HCEC 1CT (cell line): ENCODE results near the gene GPR119.
"Not testable (repeated sequence)": the region's sequence is repeated elsewhere in the genome, so short reads cannot be mapped to it uniquely, and the experiment has no call there.

Experiments used
- DNase-seq: peaks from one replicate; pipeline ENCODE4 v3.0.0-alpha.2; 2017

Gene GPR119

DNA sequence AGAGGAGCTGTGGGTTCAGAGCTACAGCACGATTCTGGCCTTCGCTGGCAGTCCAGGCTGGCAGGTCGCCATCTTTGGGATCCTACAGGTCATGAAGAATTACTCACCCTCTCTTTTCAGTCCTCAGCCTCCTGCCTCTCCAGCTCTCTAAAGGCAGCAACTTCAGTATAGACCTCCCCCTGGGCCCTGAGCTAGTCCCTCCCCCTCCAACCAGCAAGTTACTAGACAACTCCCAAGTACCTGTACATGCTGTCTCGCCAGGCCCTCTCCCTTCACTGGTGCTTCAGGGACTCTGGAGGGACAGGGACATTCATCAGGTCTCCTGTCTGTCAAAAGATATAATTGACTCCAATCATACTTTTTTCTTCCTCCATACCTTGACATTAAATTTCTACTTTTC is at the start of gene GPR119:
GPR119 (minus strand) TSS at position 155 of the 400 bp plus-strand sequence. CDS start 227 bp downstream, outside the sequence.
- no peak for DNase-seq

DNA sequence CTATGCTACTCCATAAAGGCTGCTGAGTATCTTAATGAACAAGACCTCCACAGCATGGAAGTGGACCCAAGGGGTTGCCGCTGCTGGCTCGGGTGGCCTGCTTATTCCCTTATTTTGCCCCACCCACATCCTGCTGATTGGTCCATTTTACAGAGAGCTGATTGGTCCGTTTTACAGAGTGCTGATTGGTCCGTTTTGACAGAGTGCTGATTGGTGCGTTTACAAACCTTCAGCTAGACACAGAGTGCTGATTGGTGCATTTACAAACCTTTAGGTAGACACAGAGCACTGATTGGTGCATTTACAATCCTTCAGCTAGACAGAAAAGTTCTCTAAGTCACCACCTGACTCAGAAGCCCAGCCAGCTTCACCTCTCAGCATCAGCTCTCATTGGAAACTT is 43.8 kb upstream of the GPR119 start:
- DNase-seq = not testable (repeated sequence)

DNA sequence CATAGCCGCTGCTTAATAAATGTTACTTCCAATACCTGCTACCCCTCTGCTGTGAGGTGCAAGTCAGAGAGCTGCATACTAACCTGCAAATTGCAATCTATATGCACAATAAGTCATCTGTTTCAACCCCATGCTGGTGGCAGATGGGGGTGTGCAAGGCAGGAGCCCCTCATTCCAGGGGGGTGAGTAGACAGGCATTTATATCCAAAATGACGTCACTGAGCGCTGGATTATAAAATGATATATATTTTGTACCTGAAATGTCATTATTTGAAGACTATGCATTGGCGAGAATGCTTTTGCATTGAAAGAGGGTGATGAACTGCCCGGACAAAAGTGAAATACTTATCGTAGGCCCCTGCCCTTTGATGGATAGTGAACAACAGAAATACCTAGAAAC is 41.1 kb upstream of the GPR119 start:
- no peak for DNase-seq

DNA sequence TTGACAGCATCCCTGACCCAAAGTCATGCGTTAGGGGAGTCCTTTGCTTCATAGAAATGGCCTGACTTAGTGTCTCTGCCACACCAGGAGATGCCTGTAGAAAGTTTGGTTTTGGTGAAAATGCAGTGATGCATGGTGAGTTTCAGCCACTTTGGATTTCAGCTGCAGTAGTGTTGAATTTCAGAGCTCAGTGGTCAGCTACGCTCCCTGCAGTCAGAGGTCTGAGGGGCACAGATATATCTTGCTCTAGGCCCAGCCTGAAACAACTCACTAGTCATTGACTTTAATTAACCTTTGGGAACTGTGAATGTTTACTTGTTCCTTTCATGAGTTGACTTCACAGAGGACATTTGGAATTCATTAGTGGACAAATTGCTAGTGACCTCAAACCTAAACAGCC is 33.8 kb upstream of the GPR119 start:
- no peak for DNase-seq

DNA sequence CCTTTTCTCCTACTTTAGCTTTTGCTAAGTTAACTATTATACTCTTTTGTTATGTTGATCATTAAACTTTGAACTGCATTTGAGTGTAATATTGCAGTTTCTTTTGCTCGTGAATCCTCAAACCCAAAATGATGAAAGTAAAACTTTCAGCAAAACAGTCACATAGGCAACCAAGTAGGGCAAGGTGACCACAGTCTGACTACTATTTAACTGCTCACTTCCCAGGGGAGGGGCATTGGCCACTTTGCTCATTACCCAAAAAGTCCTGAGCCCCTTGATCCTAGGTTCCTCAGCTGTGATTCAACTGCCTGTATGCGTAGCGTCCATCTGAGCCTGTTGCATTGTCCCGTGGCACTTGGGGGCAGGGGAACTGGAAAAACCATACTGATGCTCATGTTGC is 33.3 kb upstream of the GPR119 start:
- no peak for DNase-seq

DNA sequence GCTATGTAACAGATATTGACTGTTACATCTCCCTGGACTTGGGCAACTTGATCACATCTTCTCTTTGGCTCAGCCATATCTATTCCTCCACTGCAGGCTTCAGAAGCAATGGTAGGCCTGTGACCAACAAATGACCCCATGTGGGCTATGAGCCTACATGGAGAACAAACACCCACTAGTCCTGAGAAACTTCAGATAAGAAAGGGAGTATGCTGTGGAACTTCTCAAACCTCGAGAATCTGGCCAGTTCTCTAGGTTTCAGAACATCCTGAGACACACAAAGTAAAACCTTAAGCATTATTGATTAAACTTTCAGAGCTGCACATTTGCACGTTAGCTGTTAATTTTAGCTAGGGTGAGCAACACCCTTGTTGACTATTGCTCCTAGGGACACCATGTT is 32.6 kb upstream of the GPR119 start:
- no peak for DNase-seq

DNA sequence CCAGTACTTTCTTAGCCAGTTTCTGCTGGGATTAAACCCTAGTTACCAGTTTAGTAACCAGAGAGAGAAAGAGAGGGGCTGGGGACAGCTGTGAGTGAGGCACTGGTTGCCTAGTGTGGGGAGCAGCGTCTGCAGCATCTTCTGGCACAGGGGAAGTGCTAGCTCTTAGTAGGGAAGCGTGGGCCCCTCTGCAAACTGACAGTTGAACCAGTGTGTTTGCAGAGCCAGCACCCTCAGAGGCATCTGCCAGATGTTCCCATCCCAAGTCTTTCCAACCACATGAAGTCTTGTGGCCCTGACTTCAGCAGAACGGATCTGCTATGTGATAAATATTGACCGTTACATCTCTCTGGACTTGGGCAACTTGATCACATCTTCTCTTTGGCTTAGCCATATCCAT is 31.3 kb upstream of the GPR119 start:
- no peak for DNase-seq

DNA sequence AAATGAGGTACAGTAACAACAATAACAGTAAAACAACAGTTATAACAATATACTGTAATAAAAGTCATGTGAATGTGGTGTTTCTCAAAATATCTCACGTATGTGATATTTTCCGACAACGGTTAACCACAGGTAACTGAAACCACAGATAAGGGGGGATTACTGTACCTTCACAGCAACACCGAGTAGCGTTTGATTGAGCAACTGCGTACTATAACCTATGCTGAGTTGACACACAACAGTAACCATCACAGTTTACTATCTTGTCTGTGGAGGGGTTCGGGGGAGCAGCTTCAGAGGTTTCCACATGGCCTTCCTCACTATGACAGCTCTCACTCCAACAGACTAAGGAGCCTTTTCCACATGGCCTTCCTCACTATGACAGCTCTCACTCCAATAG is 29.7 kb upstream of the GPR119 start:
- no peak for DNase-seq

DNA sequence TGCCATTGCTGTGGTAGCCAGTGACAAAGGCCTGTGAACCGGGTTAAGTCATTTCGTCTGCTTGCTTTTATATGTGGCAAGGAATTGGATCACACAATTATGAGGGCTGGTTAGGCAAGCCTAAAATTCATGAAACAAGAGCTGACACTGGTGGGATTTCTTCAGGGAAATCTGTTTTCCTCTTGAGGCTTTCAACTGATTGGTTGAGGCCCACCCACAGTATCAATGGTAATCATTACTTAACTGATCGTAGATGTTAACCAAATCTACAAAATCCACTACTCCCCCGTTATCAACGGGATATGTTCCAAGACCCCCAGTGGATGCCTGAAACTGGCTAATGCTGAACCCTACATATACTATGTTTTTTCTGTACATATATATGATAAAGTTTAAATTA is 29.3 kb upstream of the GPR119 start:
- no peak for DNase-seq

DNA sequence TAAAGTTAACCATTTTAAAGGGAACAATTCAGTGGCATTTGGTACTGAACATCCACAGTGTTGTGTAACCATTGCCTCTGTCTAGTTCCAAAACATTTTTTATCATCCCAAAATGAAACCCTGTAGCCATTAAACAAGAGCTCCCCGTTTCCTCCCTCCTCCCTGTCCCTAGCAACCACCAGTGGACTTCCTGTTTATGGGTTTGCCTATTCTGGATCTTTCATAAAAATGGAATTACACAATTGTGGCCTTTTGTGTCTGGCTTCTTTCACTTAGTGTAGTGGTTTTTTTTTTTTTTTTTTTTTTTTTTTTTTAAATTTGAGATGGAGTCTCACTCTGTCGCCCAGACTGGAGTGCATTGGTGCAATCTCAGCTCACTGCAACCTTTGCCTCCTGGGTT is 27.9 kb upstream of the GPR119 start:
- peak; percentile 12 for DNase-seq

DNA sequence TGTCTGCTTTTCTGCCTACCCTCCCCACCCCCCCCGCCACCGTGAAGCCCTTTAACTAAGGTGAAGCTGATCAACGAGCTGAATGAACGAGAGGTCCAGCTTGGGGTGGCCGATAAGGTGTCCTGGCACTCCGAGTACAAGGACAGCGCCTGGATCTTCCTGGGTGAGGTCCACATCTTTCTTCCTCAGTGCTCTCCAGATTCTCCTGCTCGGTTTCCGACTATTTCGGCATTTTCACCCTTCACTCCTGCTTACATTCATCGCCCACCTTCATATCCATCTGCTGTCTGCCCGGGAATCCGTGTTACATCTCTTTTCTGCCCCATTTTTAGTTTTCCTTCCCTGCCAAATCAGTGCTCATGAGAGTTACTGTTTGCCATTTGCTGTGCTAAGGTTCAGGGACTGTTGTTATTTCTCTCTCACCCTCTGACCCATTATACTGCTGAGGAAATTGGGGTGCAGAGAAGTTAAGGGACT is 16.8 kb upstream of the GPR119 start:
- peak; percentile 1 for DNase-seq

DNA sequence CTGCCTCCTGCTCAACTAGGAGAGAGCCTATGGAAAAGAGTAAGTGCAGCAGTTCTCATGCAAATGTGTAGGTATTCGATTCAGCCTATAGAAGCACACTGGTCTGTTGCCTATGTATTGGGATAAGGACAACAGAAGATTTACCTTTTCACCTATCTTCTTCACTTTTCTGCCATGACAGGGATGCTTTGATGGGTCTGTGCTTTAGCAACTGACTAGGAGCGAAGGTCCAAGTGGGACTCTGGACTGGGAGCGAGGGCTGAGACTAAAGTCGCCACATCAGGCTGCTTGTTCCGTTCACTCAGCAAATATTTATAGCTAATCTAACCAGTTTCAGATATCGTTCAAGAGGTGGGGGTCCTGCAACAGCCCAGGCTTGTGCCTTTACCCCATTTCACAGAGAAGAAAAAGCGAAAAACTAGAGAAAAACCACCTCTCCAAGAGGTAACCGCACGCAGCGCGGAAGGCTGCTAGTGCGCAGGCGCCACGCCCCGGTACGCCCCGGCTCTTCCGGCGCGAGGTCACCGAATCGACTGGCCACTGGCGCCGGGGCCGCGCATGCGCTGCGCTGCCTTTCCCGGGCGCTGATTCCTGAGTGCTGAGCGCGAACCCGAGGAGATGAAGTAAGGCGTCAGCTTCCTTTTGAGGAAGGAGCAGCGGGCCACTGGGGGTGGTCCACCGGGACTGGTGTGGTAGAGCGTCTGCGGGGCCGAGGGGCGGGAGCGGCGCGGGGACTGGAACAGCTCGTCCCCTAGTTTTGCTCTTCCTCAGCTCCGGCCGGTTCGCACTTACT is 16.1 kb upstream of the GPR119 start, which contains the start of gene RBMX2:
RBMX2 (plus strand) TSS at position 573 of the 793 bp plus-strand sequence; CDS start at position 619, 46 bp downstream.
- peak; percentile 70 for DNase-seq

DNA sequence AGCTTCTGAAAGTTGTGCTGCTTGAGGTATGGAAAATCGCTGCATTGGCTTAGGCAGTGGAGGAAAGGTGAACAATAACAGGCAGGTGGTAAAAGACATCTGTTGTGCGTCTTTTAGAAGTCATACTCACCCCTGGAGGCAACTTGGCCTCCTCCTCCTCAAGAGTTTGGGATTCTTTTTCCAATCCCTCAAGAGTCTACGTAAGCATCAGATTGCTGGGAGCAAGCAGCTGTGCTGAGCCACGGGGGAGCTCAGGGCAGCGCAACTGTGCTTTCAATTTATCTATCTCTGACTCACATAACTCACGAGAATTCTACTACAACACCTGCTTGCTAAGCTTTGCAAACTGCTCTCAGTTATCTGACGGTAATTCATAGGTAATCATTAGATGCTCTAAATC is 9.9 kb upstream of the GPR119 start:
- no peak for DNase-seq

DNA sequence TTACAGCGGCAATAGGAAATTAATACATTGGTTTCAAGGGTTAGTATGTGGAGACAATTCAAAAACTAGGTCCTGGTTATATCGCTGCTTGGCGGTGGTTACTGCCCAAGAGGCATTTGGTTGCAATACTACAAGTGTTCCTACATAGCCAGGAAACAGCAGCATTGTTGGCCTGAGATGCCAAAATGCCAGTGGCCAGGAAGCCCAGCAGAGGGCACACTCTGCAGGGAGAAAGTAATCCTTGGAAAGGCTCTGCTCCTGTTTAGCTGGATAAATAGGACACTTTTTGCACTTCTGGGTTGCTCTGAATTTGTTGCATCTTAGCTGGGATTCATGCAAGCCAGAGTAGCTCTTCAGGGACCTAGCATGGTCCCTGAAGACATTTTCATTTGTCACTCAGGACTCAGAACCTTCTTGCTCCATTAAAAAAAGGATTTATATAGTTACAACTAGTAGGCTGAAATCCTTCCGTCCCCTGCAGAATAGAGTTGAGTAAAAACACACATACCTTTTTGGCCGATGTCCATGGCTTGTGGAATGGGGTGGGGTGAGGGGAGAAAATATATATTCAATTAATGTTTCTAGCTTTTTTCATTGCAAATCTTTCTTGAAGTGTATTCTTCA is 8.1 kb upstream of the GPR119 start:
- peak; percentile 43 for DNase-seq

DNA sequence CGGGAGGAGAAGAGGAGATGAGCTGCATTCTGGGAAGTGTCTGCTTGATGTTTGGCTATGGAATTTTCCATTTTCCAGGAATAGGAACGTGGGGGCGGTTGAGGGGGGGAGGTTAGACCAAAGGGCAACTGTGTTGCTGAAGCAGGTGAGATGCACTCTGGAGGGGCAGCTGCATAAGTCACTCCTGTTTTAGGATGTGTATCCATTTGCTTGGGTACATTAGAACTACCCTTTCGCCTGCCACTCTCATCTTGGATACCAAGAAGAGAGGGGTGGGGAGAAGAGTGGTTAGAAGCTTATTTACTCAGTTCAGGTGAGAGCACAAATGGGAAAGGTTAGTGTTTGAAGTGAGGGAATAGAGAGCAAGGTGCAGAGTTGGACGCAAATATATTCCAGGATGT is 934 bp upstream of the GPR119 start:
- DNase-seq = no peak

DNA sequence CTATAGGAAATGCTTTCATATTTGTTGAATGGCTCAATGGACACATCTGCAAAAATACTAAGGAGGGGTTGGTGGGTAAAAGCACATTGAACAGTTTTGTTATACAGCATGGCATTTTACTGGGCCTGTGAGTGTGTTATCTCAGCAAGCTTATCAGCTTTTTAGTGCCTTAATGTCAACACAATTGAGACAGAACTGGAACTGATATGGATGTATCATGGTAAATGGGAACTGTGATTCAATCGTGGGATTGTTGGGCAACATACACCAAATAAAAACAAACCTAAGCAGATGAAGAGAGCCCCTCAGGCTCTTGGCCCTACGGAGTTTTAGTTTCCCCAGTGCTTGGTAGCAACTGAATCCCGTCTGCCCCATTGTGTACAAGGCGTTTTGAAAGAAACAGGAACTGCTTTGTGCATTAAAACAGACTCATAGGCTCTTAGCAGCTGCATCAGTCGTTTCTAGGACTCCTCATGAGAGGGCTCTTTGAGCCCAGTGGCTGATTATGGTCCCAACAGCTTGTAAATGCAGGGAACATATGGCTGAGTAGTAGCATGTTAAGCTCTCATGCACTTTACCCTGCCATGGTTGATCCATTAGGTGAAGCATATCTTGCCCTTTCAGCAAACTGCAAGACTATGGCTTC is 7.3 kb downstream of the GPR119 start:
- no peak for DNase-seq

DNA sequence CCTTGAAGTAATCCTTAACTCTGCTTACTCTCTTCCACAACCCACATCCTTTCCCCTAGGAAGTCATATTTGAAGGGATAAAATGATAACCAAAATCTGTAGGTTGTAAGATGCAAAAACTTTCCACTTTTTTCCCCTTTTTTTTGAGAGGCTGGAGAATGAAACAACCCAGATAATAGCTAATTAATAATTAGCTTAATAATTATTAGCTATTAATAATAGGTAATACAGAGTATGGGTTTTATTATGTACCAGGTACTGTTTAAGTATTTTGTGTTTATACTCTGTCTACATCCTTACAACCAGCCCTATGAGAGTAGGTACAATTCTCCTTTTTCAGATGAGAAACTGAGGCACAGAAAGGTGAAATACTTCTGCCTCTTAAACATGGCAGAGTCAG is 9.4 kb downstream of the GPR119 start:
- DNase-seq = no peak

DNA sequence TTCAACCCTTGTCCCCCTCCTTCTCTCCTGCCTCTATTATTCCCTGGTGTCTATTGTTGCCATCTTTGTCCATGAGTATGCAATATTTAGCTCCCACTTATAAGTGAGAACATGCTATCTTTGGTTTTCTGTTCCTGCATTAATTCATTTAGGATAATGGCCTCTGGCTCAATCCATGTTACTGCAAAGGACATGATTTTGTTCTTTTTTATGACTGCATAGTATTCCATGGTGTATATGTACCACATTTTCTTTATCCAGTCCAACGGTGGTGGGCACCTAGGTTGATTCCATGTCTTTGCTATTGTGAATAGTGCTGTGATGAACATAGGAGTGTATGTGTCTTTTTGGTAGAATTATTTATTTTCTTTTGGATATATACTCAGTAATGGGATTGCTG is 33.4 kb downstream of the GPR119 start:
- DNase-seq = not testable (repeated sequence)

DNA sequence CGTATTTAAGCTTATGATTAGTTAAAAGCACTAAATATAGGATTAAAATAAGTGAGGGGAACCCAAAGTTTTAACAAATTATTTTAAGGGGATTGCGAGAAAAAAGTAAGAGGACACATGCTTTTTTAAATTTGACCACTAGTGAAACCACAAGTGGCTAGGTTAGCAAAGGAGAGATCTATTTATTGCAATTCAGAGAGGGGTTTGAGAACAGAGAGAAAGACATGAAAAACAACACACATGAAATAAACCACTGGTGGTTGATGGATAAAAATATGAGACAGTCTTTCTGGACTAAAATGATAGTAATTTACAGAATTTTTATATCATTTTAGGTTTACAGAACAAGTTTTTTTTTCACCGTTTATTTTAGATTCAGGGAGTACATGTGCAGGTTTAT is 33.9 kb downstream of the GPR119 start:
- no peak for DNase-seq

DNA sequence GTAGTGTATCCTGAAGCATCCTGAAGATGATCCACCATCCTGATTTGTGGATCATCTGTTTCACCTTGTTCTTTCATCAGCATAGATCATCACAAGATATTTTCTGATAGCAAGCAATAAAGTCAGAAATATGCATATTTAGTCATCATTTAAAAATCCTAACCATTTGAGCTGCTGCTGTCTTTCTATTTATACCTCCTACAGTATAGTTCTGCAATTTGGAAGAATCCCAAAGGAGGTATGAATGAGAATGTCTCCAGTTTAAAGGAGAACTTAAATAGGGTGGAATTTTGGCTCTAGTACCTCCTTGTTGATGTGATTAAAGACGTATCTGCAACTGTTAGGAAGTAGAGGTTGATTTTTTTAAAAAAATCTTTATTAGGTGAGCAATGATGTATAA is 38.2 kb downstream of the GPR119 start:
- peak; percentile 14 for DNase-seq

DNA sequence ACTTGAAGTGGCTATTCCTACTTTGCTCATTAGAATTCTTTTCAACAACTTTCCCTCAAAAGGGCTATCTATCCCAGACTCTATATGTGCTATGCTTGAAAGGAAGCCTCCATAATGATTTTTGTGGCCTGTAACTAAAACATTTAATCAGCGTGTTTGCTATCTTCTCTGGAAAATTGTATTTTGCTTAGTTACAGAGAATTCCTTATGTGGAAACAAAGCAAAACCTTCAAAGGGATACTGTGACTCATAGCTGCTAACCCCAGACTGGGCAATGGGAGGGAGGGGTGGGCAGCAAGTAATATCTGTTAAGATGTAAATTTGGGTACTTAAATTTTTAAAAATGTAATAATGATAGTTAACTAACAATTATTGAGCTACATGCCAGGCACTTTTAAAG is 42.1 kb downstream of the GPR119 start:
- DNase-seq = no peak

DNA sequence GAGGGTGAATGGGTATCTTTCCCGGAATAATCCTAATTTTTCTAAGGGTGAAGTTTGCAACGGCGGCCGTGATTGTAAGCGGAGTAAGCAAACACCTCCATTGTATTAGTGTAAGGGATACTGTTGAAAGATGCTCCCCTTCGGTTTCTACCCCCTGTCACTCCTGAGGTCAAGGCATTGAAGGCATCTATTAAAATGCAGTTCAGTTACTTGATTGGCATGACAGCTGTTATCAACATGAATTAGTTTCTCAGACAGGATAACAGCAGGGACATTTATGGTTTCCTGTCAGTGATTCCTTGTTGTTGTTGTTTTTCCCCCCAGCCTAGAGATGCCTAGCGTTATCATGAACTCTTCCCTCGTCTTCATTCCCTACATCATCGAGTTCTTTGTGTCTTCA is 45.2 kb downstream of the GPR119 start:
- no peak for DNase-seq

DNA sequence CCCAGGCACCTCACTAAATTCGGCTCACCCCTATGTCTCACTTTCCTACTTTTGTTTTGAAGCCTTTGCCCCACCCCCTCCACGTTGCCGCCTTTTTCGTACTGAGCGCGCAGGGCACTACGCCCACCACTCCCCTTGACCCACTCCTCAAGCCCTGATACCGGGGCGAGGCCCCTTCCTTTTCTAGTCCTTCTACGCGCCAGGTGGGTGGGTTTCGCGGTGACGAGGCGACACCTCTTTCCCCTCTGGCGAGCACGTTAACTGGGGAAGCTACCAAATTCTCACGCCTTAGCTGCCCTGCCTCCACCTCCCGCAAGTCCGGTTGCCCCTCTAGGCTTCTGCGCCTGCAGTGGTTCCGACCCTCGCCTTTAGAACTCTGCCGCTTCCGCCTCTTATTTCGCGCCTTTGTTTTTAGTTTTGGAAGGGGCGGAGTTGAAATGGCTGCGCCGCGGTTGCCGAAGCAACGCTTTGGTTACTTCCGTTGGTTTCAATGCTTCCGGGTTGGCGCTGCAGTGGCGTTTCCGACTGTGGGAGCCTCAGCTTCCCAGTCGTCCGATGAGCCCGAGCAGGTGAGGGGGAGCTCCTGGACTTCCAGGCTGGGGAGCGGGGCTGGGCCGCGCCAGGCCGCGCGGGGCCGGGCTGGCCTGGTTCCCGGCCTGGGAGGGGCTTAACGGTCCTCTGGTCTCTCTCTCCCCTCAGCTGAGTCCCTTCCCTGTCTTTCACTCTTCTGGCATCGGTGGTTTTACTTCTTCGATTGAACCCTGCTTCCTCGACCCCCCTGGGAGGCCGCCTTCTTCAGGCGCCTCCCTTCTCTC is 45.9 kb downstream of the GPR119 start, which contains the start of gene SLC25A14:
SLC25A14 (plus strand) TSS at position 512 of the 815 bp plus-strand sequence. CDS start 360 bp downstream, outside the sequence.
- DNase-seq = peak; percentile 60
